ENCODE measurements around the gene ATG101.

Gene ATG101

DNA sequence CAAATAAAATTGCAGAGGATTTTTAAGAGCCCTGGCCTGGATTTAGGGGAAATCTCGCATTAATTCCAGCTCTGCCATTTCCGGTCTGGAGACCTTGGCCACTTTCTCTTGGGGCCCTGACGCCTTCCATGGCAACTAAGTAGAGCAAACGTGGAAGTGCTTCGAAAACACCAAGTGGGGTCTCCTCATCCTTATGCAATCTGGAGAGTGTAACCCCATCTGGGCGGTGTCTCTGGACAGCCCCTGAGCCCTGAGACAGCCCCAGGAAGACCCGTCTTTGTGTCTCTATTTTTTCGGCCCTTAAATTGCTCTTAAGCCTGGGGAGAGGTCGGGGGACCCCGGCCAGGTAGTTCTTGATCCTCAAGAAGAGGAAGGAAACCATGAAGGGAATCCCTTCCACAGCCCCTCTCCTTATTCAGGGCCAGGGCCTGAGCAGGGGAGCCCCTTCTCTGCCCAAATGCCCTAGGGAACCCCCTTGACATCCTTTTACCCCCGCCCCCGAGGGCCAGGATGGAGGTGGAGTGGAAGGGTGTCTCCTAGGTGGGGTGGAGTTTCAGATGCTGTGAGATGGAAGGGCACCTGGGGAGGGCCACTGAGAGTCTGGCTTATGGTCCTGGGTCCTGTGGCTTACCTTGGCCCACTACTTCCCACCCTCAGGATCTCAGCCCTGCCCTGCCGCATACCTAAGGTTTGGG lies 36.2 kb upstream of the ATG101 start:
- CTCF ChIA-PET = interaction anchor here (1.1 to 33.0 kb wide), 9 partner anchors 7 to 110 kb away, joined by 3 to 1220 read pairs (median 10); partner anchors contain the start of genes ATG101, NR4A1, SMIM41 and TAMALIN
- POLR2A ChIA-PET = interaction anchor here (0.7 to 3.9 kb wide), 6 partner anchors 10 to 950 kb away, joined by 3 to 22 read pairs (median 4); partner anchors contain the start of genes ATG101, CSRNP2 and NR4A1
- TF ChIP-seq, protein P1, sequence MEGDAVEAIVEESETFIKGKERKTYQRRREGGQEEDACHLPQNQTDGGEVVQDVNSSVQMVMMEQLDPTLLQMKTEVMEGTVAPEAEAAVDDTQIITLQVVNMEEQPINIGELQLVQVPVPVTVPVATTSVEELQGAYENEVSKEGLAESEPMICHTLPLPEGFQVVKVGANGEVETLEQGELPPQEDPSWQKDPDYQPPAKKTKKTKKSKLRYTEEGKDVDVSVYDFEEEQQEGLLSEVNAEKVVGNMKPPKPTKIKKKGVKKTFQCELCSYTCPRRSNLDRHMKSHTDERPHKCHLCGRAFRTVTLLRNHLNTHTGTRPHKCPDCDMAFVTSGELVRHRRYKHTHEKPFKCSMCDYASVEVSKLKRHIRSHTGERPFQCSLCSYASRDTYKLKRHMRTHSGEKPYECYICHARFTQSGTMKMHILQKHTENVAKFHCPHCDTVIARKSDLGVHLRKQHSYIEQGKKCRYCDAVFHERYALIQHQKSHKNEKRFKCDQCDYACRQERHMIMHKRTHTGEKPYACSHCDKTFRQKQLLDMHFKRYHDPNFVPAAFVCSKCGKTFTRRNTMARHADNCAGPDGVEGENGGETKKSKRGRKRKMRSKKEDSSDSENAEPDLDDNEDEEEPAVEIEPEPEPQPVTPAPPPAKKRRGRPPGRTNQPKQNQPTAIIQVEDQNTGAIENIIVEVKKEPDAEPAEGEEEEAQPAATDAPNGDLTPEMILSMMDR (IDR thresholded peaks at IDR 0.05; ENCODE audit: control extremely low read depth, extremely low read depth, low read depth, missing control alignments) = no peak
- DNase-seq (ENCODE audit: extremely low spot score) = no peak

DNA sequence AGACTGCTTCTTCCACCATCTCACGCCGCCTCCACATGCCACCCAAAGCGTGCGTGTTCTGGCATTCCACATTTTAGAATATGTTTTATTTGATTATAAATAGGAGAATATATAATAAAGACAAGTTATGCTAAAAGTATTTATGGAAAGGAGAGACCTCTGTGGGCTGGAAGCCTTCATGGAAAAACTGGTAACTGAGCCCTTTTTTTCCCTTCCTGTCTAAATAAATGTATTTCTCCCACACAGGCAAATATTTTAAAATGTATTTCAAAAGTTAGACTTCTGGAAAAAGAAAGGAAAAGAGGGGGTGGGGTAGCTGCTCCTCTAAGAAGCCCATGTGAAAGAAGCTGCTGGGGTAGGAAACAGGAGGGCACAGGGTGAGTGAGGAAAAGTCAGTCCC lies 34.6 kb upstream of the ATG101 start:
- no peak for DNase-seq (ENCODE audit: extremely low spot score)
- ChIA-PET CTCF (interaction anchor here (13.7 to 33.0 kb wide), 3 partner anchors 12 to 89 kb away, joined by 172 to 1220 read pairs (median 186); partner anchors contain the start of genes ATG101, NR4A1 and SMIM41), POLR2A (interaction anchor here (1.5 kb wide), 1 partner anchor 15 kb away, joined by 6 read pairs; the partner anchor contains the start of gene NR4A1)
- TF ChIP-seq, protein P1 (IDR thresholded peaks at IDR 0.05; ENCODE audit: control extremely low read depth, extremely low read depth, low read depth, missing control alignments) = no peak

DNA sequence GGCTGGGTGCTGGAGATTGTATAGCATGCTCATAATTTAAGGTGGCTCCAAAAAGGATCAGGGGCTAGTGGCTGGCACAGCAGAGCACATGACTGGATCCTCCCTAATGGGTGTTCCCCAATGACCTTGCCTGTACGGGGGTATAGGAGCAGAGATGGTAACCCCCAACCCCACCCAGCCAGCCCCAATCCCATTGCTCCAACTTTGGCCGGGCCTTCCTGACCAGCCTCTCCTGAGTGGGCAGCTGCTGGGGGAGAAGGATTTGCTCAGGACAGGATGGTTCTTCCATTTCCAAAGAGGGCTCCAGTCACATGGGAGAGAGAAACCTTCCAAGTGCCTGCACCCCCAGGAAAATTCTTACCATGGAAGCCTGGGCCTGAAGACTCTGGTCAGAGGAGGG lies 33.9 kb upstream of the ATG101 start:
- ChIA-PET CTCF (interaction anchor here (1.2 to 33.0 kb wide), 4 partner anchors 10 to 86 kb away, joined by 3 to 1220 read pairs (median 88); partner anchors contain the start of genes ATG101, NR4A1 and SMIM41), POLR2A (interaction anchor here (1.5 kb wide), 1 partner anchor 15 kb away, joined by 6 read pairs; the partner anchor contains the start of gene NR4A1)
- no peak for DNase-seq (ENCODE audit: extremely low spot score)
- TF ChIP-seq, protein P1 (IDR thresholded peaks at IDR 0.05; ENCODE audit: control extremely low read depth, extremely low read depth, low read depth, missing control alignments) = no peak

DNA sequence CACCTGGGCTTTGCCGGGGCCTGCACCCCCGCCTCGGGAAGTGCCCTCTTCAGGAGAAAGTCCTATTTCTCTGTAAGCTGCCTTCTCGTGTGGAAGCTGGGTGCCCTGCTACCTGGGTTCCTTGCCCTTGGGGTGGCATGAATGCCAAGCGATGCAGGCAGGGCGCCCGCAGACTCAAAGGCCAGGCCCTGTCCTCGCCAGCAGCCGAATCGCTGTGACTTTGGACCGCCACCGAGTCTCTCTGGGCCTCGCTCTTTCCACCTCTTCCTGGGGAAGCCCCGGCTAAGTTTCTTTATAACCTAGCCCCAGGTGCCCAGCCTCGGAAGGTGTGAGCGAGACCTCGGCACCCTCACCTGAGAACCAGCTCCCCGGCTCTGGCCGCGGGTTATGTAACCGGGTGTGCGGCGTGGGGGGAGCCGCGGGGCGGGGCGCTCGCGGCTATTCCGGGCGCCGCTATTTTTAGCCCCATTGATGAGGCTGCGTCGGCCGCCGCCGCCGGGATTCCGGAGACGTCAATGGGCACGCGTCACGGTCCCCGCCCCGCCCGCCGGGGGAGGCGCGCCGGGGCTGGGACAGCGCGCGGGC lies 33.1 kb upstream of the ATG101 start:
- CTCF ChIA-PET = interaction anchor here (1.2 to 33.0 kb wide), 5 partner anchors 9 to 85 kb away, joined by 3 to 1220 read pairs (median 6); partner anchors contain the start of genes ATG101, NR4A1 and SMIM41
- POLR2A ChIA-PET = interaction anchor here (1.5 kb wide), 1 partner anchor 14 kb away, joined by 6 read pairs; the partner anchor contains the start of gene NR4A1
- TF ChIP-seq, protein P1 (IDR thresholded peaks at IDR 0.05; ENCODE audit: control extremely low read depth, extremely low read depth, low read depth, missing control alignments) = no peak
- DNase-seq (ENCODE audit: extremely low spot score) = peak; percentile 77

DNA sequence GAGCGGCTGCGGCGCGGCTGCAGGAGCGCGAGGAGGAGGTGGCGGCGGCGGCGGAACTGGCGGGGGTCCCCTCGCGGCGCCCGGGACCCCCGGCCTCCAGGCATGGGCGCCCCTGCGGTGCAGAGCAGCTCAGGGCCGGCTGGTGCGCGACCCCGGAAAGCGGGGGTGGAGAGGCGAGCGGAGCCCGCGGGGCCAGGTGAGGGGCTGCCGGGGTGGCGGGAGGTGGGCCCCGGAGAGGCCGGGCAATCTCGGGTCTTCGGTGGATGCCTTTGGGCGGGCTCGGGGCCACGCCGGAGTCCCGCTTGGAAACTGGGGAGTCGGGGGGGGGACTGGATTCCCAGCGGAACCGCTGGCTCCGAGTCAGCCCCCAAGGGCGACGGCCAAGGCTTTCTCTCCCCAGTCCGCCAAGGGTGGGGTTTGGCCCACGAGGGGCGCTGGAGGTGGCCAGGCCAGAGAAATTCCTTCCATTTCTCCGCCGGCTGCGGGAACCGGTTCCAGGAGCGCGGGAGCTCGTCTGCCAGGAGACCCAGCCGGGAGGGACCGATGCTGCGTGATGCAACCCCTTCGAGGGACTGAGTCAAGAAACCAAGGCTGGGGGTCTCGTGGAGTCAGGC lies 32.4 kb upstream of the ATG101 start:
- TF ChIP-seq, protein P1 (IDR thresholded peaks at IDR 0.05; ENCODE audit: control extremely low read depth, extremely low read depth, low read depth, missing control alignments) = no peak
- POLR2A ChIA-PET = no interaction called here
- DNase-seq (ENCODE audit: extremely low spot score) = no peak
- CTCF ChIA-PET = interaction anchor here (1.5 to 33.0 kb wide), 3 partner anchors 14 to 83 kb away, joined by 6 to 1220 read pairs (median 172); partner anchors contain the start of genes ATG101, NR4A1 and SMIM41

- TF ChIP-seq, protein P1 (IDR thresholded peaks at IDR 0.05; ENCODE audit: control extremely low read depth, extremely low read depth, low read depth, missing control alignments) = no peak
- CTCF ChIA-PET = interaction anchor here (1.1 to 33.0 kb wide), 4 partner anchors 15 to 78 kb away, joined by 3 to 1220 read pairs (median 88); partner anchors contain the start of genes ATG101, NR4A1 and SMIM41
- no peak for DNase-seq (ENCODE audit: extremely low spot score)
- POLR2A ChIA-PET = interaction anchor here (1.8 kb wide), 1 partner anchor 12 kb away, joined by 8 read pairs; the partner anchor contains the start of gene NR4A1
Observed at GRCh38 chr12:52038447-52038846, 31.3 kb upstream of the ATG101 start.

All from GM10248 (cell line).